NCI-H1694 (cell line): ENCODE results near the gene POLRMT.

Source experiments
- DNase-seq: peaks from one replicate; lab custom pipeline; 2025; lab: John Stamatoyannopoulos, UW

POLRMT gene

DNA sequence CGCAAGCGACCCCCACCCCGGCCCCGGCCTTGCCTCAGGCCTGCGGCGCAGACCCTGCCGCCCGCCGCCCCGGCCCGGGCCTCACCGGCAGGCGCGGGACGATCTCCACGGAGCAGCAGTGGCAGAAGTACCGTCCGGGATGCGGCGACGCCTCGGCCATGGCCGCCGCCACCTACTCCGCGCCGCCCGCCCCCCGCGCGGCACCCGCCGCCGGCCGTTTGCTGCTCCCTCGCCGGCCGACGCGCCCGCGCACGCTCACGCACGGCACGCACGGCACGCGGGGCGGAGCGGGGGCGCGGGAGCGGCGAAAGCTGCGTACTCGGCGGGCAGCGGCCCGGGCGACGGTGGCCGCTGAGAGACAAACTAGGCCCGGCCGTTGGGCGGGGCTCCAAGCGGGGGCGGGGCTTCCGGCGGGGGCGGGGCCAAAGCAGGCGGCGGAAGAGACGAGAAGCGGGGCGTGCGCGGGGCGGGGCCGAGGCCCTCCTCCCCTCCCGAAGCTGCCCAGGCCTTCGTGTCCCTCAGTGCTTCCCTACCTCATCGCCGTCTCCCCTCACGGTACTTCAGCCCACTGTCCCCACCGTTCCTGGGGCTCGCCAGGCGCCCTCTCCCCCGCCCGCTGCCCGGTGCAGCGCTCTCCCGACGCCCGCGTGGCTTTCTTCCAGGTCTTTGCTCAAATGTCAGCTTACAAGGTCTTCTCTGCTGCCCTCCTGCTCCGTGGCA is 29.8 kb upstream of the POLRMT start, which contains the start of gene RNF126:
Gene RNF126 (minus strand): TSS at position 253 of the 720 bp plus-strand sequence. CDS start 93 bp downstream, at position 160.
- peak; percentile 69 for DNase-seq

DNA sequence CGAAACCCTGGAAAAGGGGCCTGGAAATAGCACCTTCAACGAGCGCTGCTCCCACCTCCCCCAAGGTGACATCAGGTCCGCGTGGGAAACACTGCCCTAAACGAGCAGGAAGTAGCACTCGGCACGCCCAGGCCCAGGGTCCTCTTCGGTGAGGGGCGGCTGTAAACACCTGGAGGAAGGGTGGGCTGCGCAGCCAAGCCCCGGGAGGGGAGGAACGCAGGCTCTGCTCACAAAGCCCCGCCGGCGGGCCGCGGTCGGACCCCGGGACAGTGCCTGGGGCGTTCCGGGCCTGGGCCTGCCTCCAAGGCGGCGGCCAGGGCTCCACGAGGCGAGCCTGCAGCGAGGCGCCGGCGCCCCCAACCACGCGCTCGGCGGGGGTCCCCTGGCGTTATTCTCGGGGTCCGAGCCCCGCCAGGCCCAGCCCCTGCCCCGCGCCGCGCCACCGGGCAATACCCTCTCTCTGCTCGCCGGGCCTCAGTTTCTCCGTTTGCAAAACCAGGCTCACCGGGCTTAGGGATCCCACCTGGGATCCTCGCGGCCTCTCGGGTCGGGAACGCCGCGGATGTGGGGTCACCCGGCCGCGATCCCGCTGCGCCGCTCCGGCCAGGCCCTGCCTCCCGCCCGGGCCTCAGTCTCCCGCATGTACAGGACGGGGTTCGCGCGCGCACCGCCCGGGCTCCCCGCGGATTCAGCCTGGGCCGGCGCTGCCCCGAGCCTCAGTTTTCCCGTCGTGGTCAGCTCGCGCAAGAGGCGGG is 29.0 kb upstream of the POLRMT start:
- DNase-seq: no peak

DNA sequence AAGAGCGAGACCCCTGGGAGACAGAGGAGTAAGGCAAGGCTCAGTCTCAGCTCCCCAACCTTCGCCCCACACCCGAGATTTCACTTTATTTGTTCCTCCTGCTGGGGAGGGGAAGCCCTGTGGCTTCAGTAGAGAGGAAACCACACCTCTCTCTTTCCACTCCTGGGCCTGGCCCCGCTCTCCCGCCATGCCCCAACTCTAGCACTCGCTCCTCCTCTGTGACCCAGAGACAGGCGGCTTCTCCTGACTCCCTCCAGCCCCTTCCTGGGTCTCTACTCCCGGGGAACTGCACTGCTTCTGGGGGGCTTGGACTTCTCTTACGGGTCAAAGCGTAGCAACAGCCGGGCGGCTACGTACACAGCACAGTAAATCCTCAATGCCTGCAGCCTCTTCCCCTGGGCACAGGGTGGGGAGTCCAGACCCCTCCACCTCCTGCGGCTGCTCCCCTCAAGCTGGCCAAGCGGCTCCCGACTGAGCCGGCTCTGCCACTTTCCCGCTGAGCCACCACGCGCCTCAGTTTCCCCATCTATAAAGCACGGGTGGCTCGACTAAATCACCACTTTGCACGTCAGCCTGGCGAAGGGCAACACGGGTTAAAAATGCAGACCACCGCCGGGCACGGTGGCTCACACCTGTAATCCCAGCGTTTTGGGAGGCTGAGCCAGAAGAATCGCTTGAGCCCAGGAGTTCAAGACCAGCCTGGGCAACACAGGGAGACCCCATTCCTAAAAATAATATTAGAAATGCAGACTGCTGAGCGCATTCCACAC is 28.3 kb upstream of the POLRMT start:
- no peak for DNase-seq

DNA sequence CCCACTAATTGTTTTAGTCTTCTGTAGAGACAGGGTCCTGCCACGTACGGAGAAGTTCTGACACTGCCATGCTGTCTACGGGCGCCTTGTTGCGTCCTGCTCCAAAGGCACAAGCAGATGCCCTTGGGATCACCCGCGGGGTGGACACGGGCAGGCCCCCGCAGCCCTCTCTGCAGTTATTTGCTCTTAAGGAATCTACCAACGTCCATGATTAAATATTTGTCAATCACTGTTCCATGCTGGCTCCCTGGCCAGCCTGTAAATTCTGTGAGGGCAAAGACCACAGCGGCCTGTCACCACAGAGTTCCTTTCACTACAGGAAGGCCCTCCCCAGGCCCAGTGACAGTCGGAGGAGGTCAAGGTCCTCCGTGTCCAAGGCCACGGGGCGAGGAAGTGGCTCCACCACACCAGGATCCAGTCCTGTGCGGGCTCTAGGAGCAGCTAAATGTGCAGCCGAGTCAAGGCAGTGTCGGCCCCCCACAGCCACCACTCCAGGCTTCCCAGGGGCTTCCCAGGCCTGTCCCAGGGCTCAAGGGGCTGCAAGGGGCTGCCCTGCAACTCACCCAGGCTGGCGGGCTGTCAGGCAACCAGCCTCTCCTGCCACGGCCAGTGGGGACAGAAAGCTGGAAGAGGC is 27.6 kb upstream of the POLRMT start:
- no peak for DNase-seq

DNA sequence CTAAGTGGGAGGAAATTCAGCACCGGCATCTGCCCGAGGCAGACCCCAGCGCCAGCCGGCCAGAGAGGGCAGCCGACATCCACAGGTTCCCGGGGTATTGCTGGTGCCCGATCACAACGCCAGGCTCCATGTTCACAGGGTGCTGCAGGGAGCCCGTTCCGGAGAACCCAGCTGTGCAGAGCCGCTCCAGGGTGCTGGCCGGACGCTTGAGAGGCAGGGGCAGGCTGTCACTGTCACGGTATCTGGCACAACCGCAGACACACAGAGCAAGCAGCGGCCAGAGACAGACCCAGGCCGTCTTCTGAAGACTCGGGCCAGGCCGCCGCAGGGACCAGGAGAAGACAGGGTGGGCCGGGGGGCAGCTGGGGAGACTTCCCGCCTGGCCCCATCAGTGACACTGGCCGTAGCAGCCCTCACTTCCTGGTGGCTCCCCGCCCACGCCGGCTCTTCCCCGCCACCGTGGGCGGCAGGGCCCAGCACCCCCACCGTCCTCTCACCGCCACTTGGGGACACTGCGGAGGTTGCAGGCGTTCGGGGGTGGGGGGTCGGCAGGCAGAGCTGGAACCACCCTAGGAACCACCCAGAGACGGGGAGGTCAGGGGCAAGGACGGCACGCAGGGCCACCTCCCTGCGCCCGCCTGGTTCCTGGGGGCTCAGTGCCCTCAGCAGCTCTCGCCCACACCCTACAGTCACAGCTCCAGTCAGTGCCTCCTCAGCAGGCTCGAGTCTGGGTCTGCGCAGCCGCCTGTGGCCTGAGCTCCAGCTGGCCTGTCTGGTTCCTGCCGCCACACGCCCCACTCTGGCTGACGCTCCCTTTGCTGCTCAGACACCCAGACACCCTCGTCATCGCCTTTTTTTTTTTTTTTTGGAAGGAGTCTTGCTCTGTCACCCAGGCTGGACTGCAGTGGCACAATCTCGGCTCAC is 25.8 kb upstream of the POLRMT start:
- no peak for DNase-seq

DNA sequence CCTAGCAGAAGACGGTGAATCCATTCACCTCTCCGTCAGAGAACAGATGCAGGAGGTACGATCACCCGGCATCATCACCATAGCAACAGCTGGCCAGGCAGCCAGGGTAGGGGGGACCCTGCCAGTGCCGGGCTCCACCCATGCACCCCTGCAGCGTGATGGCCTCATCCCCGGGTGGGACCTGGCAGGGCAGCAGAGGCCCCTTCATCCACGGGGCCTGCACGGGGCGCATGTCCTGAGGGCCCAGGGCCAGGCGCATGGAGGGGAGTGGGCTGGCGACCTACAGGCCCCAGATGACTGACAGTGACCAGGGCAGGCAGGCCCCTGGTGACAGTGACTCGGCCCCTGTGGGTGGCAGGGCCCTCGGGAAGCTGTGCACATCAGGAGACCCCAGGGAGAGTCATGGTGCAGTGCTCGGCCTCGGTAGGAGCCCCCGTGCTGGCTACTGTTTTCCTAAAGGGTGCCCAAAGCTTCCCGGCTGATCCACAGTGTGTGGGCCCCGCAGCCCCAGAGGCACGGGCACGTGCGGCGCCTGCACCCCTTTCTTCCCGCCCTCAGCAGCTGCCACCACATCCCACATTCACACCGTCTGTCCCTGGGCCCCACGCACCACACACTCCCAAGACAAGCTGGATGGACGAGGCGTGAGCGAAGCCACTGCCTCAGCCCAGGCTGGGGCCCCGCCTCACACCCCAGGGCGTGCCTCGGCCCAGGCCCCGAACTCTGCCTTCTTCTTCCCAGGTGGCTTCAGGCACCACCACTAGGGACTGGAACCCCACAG is 24.9 kb upstream of the POLRMT start:
- no peak for DNase-seq

DNA sequence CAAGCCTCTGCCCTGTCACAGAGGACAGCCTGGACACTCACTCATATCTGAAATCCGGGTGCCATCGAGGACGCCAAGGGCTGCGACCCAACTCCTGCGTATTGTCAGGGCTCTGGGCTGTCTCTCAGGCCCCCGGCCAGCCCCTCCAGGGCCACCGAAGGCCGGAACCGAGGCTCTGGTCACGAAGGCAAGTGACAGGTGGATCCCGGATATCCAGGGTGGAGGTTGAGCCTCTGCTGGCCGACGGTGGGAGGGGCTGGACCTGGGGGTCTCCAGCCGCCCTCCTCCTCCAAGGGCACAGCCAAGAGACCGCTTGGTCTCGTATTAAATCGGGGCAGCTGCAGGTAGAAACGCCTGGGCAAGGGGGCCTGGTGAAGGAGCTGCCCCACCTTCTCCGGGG is 24.3 kb upstream of the POLRMT start:
- no peak for DNase-seq

DNA sequence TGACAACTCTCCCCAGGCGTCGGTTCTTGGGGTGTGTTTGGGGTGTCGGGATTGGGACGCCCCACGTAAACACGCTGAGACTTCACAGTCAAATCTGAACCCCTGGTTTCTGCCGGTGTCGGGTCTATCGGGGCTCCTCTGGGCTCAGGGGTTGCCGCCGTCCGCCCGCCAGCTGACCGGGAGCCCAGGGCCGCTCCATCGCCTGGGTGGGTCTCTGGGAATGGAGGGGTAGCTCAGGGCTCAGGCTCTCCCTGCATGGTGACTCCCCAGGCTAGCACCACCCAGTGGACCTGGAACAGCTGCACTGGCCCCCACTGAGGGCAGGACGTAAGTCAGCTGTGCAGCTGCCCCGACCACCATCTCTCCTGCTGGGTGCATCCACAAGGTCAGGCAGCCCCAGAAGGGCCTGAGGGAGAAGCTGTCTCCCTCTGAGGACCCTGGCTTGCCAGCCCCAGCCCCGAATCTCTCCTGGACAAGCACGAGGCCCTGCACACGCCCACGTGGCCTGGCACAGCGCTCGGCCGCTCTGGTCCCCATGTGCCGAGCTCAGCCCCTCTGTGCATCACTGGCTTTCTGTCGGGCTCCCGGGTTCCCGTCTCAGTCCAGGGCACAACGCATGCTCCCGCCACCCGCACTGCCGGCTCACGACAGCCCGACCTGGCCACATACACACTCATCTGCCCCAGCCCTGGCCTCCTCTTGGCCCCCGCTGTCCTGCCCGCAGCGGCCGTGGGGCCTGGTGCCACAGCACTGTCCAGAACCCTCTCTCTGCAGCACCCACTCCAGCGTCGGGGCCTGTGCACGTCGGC is 23.6 kb upstream of the POLRMT start:
- no peak for DNase-seq

DNA sequence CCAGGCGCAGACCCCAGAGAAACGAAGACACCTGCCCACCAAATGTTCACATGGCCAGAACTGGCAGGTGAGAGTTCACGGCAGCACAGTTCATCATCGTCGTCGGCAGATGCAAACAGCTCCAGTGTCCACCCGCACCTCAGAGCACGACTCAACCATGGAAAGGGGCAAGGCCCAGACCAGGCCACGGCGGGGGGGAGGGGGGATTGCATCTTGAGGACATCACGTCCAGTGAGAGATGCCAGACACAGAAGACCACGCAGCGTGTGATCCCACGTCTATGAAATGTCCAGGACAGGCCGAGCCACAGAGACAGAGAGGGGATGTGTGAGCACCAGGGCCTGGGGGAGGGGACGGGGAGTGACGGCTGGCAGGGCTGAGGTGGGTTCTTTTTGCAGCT is 22.4 kb upstream of the POLRMT start:
- DNase-seq: no peak

DNA sequence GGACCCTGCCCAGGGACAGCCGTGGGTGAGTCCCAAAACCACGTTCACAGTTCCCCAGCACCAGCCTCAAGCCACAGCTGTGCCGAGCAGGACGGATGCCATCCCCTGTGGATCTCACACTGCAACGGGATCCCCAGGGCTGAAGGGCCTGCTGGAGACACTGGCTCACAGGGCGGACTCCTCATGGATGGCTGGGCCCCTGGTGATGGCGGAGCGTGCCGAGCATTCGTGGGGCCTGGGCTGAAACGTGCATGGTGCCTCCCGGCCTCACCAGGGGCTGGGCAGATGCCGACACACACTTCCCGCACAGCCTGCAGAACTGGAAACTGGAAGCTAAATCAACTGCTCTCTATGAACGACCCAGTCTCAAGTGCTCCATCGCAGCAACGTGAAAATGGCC is 20.1 kb upstream of the POLRMT start:
- no peak for DNase-seq

DNA sequence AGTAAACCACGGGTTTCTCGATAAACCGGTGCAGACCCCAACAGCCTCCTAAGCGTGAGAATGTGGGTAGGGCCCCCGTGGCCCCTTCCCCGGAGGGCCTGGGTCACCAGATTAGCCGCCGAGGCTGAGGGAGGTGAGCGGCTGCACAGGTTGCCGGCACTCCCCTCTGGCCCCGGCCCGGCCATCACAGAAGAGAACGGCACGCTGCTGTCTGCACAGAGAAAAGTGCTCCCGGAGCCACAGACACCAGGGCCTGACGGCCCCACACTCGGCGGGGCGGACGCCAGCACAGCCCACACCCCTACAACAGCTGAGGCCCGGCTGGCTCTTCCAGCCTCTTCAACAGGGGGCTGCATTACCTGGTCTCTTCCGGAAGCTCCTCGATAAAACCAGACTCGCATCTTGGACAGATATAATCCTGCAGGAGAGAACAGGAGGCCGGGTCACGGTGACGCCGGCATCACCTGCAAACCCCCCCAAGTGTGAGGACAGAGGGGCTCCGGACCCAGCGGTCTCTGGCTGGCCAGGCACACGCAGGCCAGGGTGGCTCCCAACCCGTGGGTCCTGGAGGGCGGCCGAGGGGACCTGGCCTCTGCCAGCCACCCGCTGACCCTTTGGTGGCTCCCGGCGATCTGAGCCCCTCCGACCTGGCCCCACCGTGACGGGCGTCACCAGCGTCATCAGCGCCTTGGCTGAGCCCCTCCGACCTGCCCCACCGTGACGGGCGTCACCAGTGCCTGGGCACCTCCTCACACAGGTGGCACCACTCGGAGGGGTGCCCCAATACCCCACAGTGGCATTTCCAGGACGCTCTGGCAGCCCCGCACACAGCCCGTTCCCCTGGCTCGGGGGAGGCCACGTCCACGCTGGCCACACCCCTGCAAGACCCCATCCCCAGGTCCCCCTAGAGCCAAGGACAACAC is 19.4 kb upstream of the POLRMT start:
- DNase-seq: no peak

DNA sequence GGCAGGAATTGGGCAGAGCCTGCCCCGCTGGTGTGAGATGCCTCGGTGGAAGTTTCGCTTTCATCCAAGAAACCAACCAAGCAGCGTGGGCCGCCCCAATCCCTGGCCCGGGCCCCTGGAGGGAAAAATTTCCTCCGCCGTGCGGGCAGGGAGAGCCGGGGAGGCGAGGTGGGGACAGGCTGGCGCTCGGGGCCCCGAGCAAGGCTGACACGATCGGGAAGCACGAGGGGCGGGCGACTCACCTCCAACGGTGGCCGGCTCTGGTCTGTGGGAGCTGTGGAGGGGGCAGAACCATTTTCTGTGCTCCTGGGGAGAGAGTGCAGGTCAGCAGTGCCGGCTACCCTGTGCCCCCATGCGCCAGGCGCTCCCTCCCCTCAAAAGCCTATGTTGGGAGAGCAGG is 18.7 kb upstream of the POLRMT start:
- DNase-seq: no peak

DNA sequence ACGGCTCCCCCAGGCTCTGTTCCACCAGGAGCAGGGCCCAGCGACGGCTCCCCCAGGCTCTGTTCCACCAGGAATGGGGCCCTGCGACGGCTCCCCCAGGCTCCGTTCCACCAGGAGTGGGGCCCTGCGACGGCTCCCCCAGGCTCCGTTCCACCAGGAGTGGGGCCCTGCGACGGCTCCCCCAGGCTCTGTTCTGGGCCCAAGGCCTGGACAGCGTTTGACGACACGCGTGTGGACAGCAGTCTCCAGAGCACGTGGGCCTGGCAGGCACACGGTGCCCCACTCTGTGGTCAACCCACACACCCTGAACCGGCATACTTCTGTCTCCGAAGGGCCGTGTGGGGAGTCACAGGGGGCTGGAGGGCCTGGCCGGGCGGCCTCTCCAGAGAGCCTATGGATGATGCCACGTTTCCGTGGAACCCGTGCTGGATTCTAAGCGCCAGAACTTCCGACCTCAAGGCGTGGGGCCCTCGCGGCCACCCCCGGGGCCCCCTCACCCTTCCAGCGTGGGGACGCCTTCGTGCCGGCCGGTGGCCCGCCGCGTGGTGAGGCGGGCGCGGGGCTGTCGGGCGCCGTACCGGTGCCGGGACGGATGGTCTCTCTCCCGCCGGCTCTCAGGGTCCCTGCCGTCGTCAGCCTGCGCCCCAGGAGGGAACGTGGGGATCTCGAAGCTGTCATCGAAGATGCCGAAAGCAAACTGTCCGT is 17.9 kb upstream of the POLRMT start:
- no peak for DNase-seq

DNA sequence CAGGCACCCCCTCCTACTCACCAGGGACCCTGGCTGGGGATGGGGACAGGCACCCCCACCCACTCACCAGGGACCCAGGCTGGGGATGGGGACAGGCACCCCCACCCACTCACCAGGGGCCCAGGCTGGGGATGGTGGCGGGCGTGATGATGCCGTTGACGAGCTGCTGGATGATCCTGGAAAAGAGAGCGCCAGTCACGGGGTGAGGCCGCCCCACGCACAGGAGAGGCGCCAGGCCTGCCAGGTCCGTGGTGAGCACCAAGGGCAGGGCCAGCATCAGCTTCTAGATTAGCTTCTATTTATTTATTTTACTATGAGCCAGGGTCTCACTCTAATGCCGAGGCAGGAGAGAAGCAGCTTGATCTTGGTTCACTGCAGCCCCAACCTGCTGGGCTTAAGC is 16.8 kb upstream of the POLRMT start:
- DNase-seq: no peak

DNA sequence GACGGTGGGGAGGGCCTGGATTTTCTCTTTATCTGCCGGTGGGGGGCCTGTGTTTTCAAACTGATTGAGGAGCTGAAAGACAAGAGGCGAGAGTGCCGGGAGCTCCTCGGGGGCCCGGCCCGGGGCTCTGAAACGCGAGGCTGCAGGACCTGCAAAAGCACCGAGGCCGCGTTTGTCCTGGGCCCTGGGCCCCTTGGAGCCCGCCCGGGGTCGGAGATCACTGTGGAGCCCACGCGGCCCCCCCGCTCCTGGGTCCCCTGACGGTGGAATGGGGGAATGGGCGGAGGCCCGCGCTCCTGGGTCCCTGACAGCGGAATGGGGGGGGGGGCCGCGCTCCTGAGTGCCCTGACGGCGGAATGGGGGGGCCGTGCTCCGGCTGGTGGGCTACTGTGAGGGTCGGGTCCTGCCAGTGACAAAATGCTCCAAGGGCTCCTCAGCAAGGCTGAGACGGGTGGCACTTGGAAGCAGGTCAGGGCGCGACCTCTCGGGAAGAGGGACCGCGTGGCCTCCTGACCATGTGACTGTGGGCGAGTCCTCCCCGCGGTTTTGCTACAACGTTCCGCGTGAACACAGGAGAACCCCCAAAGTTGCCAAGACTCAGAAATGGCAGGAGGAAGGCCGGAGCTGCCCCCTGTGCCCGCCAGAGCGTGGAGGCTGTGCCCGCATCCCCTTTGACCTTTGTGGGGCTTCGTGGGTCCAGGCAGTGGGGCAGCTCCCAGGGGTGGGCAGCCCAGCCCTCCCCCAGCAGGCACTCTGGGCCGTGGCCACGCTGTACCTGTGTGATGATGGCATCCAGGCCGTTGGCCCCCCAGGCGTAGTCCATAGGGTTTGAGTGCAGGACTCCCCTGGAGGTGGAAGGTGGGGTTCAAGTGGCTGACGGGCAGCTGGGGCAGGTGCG is 15.8 kb upstream of the POLRMT start:
- DNase-seq: no peak

DNA sequence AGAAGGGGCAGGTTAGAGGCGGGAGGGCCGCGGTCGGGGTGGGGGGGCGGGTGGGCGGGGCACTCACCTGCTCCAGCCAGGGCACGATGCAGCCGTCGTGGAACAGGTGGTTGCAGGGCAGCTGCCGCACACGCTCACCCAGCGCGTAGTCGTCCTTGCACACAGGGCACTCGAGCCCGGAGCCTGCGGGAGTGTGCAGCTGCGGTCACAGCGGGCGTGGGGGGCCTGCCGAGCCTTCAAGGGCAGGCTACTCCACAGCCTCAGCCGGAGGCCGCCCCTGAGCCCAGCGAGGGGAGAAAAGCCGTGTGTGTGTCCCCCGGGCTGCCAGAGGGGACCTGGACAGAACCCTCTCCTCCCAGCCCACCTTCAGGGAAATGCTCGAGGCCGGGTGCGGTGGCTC is 15.0 kb upstream of the POLRMT start:
- DNase-seq: no peak
